A673 (cell line): Measurements from ENCODE around the gene PLA2G4C.

Source experiments
- CTCF ChIP-seq: fragments of 300-800, 200-600 bp; sonication (generic); conservative IDR thresholded peaks from 2 replicates; pipeline ENCODE4 v1.5.1; 2017; ENCODE audit warnings: low read depth, mild to moderate bottlenecking, antibody characterized with exemption, low read length, moderate library complexity, mixed read lengths
- EZH2 ChIP-seq: fragments of 200-600 bp; sonication (generic); IDR thresholded peaks from 2 replicates; pipeline ENCODE4 v1.6.1; 2017; ENCODE audit warnings: borderline replicate concordance, low read depth, mild to moderate bottlenecking, mixed read lengths, antibody characterized with exemption, low read length; ENCODE audit not compliant: poor library complexity, severe bottlenecking

GRCh38 chr19:48137411-48137810 lies 26.8 kb upstream of the PLA2G4C start:
- TF ChIP-seq CTCF = no peak
- no peak for TF ChIP-seq EZH2
